PC-3 (cell line): ENCODE measurements around the gene ISY1.

ENCODE experiments used
- EZH2phosphoT487 ChIP-seq: fragments of 300-600 bp; sonication (generic); IDR thresholded peaks from 2 replicates; pipeline ENCODE4 v1.6.1; 2018; ENCODE audit warnings: mild to moderate bottlenecking, antibody characterized with exemption, low read length, borderline replicate concordance
- TF ChIP-seq, protein P1 (sequence below): fragments of 300-600 bp; sonication (generic); conservative IDR thresholded peaks from 2 replicates; pipeline ENCODE4 v1.5.1; 2017; ENCODE audit warnings: antibody characterized with exemption, low read depth, mild to moderate bottlenecking, low read length

GRCh38 chr3:129078510-129078909, 82.4 kb downstream of the ISY1 start:
- TF ChIP-seq, protein P1, sequence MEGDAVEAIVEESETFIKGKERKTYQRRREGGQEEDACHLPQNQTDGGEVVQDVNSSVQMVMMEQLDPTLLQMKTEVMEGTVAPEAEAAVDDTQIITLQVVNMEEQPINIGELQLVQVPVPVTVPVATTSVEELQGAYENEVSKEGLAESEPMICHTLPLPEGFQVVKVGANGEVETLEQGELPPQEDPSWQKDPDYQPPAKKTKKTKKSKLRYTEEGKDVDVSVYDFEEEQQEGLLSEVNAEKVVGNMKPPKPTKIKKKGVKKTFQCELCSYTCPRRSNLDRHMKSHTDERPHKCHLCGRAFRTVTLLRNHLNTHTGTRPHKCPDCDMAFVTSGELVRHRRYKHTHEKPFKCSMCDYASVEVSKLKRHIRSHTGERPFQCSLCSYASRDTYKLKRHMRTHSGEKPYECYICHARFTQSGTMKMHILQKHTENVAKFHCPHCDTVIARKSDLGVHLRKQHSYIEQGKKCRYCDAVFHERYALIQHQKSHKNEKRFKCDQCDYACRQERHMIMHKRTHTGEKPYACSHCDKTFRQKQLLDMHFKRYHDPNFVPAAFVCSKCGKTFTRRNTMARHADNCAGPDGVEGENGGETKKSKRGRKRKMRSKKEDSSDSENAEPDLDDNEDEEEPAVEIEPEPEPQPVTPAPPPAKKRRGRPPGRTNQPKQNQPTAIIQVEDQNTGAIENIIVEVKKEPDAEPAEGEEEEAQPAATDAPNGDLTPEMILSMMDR = no peak
- no peak for TF ChIP-seq EZH2phosphoT487
